ENCODE data around the gene ANXA5.

- TF ChIP-seq CTCF (IDR thresholded peaks at IDR 0.05) (no peak), EZH2phosphoT487 (IDR thresholded peaks at IDR 0.05) (no peak)
Observed at GRCh38 chr4:121653214-121653613, 43.6 kb downstream of the ANXA5 start.

Data from neural progenitor cell (in vitro differentiated cells).